KOPT-K1 (cell line): ENCODE results near the gene METRN.

Source experiments
- H3K27ac ChIP-seq: fragments of 200-600 bp; sonication (generic); 2 replicates; pipeline ENCODE4 v1.5.1; 2016; ENCODE audit warnings: antibody characterized with exemption, mild to moderate bottlenecking, low read depth, low read length; ENCODE audit not compliant: poor library complexity, severe bottlenecking
- H3K36me3 ChIP-seq: fragments of 200-600 bp; sonication (generic); 2 replicates; pipeline ENCODE4 v1.5.1; 2017; ENCODE audit warnings: antibody characterized with exemption, mild to moderate bottlenecking, low read length, moderate library complexity; ENCODE audit not compliant: insufficient read depth
- H3K9me3 ChIP-seq: fragments of 200-600 bp; sonication (generic); 2 replicates; pipeline ENCODE4 v1.5.1; 2017; ENCODE audit warnings: antibody characterized with exemption, low read length, mild to moderate bottlenecking; ENCODE audit not compliant: insufficient read depth, poor library complexity, severe bottlenecking

The METRN gene

DNA sequence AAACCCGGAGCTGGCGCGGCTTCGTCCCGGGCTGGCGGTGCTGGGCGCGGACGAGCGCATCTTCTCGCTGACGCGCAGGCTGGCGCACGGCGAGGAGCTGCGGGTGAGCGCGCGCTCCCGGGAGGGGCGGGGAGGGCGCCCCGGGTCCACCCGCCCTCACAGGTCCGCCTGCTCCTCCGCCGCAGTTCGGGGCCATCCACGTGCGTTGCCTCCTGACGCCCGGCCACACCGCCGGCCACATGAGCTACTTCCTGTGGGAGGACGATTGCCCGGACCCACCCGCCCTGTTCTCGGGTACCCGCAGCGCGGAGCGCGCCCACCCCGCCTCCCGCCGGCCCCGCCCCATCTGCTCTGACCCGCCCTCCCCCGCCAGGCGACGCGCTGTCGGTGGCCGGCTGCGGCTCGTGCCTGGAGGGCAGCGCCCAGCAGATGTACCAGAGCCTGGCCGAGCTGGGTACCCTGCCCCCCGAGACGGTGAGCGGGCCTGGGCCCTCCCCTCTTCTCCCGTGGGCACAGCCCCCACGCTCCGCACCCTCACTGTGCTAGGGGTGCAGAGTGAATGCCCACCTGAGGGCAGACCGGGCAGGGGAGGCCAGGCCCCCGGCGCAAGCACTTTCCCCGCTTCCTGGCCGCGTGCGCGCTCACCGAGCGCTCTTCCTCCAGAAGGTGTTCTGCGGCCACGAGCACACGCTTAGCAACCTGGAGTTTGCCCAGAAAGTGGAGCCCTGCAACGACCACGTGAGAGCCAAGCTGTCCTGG is 13.4 kb downstream of the METRN start:
- Histone ChIP-seq H3K9me3 (no peaks in the 10 kb centered on the region), H3K27ac (no peak overlapping the region), H3K36me3 (peaks cover 10% of the 10 kb centered on the region; the same call in 1 of the 2 replicates)

DNA sequence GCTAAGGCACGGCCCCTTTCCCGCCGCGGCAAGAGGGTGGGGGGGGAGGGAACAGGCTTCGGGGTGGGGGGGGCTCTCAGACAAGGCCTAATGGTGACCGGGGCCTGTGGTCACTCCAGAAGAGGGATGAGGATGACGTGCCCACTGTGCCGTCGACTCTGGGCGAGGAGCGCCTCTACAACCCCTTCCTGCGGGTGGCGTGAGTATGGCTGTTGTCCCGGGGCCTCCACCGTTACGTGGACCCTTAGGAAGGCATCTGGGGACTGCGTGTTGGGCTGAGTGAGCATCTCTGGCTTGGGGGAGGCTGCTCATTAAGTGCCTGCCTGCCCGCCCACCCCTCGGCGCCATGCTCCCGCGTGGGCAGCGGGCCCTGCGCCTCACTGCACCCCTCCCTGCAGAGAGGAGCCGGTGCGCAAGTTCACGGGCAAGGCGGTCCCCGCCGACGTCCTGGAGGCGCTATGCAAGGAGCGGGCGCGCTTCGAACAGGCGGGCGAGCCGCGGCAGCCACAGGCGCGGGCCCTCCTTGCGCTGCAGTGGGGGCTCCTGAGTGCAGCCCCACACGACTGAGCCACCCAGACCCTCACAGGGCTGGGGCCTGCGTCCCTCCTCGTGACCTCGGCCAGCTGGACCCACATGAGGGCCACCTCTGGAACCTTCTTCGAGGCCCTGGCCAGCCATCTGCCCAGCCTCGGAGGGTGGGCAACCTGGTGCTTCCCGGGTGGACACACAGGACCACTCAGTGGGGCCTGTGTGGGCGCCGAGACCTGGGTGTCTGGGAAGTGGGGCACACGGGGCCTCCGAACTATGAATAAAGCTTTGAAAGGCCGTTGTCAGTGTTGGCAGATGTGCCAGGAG is 14.2 kb downstream of the METRN start:
- Histone ChIP-seq H3K9me3 (no peaks in the 10 kb centered on the region), H3K36me3 (peaks cover 18% of the 10 kb centered on the region; the same call in 1 of the 2 replicates), H3K27ac (no peak overlapping the region)

DNA sequence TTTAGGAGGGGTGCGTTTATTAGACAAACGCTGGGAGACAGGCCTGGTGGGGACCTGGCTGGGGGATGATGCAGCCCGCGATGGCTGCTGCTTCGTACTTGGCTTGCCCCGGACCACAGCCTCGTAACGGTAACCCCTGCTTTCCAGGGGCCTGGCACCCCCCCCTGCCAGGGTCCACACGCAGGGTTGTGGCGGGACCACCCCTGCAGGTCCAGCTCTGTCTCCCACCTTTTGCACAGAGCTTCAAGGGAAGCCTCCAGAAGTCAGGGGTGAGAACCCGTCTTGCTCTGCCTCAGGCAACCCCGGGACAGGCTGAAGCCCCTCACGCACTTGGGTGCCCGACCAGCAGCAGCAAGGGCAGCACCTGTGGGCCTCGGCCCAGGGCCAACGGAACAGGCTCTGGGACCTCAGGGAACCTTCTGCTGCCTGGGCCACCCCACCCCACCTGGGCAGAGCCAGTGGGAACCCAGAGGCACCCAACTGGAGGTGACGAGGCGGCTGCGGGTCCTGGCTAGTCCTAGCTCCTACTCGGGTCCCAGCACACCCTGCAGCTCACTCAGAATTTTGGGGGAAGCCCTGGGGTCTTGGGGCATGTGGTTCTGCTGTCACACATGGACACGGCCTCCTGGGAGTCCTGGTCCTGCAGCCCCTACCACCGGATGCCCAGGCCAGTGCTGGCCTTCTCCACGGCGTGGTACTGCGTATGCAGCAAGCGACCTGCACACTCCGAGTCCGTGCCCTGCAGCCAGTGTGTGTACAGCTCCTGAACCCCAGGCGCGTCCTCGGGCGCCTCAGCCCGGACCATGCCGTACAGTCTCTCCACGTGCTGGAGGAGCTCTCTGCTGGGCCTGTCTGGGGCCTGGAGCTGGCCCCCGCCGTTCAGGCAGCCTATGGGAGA is 15.1 kb downstream of the METRN start:
- H3K36me3 ChIP-seq, result peaks cover 27% of the 10 kb centered on the region; the same call in 1 of the 2 replicates
- H3K27ac ChIP-seq, result no peak overlapping the region
- no peaks in the 10 kb centered on the region for H3K9me3 ChIP-seq

DNA sequence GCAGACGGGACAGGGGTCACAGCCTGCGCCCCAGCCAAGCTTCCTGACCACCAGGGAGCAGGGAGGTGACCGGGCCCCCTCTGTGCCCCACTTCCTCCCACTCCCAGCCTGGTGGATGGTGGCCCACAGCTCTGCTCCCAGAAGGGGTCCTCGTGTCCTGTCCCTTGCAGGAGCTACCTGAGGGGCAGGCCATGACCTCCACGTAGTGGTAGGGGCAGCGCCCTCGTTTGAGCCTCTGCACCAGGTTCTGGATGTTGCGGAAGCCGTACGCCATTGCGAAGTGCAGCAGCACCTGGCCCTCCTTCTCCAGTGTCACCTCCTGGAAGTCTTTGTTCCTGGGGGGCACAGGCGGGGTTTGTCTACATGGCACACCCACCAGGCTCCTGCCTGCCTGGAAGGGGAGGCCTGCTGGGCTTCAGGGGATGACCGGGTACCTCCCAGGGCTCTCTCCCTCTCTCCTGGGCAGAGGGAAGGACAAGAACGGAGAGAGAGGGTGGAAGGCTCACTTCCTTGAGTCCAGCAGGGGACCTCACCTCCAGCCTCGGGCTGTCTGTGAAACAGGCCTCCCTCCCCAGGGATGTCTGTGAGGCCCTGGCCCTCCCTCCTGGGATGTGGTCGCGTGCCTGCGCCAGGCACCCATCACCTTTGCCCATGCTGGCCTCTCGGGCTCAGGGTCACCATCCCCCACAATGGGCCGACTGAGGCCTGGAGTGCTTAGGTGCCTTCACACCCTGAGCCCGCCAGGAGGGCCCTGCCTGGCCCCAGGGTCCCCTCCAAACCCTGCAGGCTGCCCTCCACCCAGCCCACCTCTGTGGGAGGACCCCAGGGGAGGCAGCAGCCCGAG is 16.0 kb downstream of the METRN start:
- peaks cover 35% of the 10 kb centered on the region; the same call in 1 of the 2 replicates for H3K36me3 ChIP-seq
- H3K9me3 ChIP-seq, result no peaks in the 10 kb centered on the region
- no peak overlapping the region for H3K27ac ChIP-seq

DNA sequence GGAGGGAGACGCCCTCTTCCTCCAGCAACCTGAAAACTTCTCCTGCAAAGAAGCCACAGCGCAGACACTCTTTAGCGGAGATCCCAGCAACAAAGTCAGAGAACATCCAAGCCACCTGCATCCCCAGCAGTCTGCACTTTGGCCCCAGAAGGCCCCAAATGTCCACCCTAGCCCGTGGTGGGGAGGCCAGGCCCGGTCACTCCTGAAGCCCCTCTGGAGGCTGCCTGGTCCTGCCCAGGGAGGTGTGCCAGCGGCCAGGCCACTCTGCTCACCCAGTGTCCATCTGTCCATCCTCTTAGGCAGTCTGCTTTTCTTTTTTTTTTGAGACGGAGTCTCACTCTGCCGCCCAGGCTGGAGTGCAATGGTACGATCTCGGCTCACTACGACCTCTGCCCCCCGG is 17.4 kb downstream of the METRN start:
- Histone ChIP-seq H3K36me3 (peaks cover 49% of the 10 kb centered on the region), H3K9me3 (no peaks in the 10 kb centered on the region)

DNA sequence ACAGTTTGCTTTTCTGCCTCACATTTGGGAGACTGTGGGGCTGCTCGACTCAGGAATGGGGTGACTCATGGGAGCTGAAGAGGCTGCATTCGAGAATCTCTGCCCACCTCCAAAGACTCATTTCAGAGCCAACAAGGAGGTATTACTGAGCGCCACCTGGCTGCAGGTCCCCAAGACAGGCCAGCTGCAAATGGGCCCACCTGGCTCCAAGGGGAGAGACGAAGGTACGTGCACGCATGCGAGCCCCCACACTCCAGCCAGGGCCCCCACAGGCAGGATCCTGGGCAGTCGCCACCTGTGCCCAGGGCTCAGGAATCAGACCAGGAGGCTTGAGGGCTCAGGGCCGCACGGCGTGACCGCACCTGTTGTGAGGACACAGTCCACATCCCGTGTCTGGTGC is 18.0 kb downstream of the METRN start:
- H3K36me3 ChIP-seq, result peaks cover 55% of the 10 kb centered on the region
- no peaks in the 10 kb centered on the region for H3K9me3 ChIP-seq
- no peak overlapping the region for H3K27ac ChIP-seq

More for the DNA sequence above, 17.4 kb downstream of the METRN start:
- H3K27ac ChIP-seq, result no peak overlapping the region

DNA sequence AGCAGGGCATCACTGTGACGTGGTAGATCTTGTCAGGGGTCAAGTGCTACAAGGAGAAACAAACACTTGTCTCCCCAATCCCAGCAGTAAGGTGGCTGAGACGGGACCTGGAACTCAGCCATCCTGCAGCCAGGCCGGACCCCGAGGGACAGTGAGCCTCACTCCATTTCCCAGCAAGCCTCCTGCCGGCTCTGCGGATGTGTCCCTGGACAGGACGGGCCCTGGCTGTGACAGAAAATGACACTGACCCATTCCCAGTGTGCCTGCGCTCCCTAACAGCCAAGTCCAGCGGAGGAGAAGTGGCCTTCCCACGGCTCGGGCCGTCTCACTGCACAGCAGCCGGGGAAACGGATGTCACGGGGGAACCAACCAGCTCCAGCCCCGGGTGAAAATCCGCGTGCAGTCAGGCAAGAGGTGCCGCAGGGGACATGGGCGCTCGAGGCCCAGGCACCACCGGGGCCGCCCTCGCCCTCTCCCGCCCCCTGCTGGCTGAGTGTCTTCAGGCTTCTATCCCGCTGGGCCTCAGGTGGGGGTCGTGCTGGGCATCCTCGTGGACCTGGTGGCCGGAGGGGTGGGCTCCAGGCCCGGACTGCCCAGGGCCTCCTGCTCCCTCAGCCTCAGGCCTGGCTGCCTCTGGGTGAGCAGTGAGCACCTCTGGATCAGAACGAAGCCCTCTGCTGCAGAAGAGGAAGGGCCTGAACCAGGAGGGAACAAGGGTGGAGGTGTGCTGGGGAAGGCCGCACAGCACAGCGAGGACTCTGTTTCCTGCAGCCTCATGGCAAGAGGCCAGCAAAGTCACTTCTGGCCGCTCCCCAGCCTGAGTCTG is 18.7 kb downstream of the METRN start:
- no peak overlapping the region for H3K27ac ChIP-seq
- H3K36me3 ChIP-seq, result peaks cover 56% of the 10 kb centered on the region
- H3K9me3 ChIP-seq, result no peaks in the 10 kb centered on the region

DNA sequence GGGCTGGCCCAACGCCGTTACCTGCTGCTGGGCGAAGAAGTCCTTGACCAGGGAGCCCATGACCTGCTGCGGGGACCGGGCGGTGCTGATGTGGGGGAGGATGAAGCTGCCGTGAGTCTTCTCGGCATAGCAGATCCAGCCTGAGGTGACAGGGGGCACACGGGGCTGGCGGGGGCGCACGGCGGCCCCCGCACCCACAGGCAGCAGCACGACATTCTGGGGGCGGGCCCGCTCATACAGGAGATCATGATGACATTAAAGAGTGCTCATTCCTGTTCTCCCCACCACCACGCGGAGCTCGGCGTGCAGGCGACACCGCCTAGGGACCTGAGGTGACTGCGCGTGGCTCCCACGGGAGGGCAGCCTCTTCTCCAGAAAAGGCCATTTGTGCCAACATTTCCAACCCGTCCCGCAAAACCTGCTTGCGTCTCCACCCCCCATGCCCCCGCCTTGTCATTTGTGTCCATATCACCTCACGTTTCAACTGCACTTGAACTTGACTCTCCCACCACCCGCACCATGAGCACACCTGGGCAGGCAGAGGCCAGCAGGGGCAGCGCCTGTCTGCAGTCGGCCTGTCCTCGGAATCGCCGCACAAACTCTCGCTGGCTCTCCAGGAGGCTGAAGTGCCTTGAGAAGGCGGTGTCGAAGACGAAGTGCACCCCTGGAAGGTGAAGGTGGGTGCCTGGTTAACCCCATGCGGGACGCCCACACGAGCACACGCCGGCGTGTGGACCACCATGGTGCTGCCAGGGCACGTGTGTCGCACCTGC is 19.5 kb downstream of the METRN start:
- Histone ChIP-seq H3K27ac (no peak overlapping the region), H3K36me3 (peaks cover 56% of the 10 kb centered on the region), H3K9me3 (no peaks in the 10 kb centered on the region)

DNA sequence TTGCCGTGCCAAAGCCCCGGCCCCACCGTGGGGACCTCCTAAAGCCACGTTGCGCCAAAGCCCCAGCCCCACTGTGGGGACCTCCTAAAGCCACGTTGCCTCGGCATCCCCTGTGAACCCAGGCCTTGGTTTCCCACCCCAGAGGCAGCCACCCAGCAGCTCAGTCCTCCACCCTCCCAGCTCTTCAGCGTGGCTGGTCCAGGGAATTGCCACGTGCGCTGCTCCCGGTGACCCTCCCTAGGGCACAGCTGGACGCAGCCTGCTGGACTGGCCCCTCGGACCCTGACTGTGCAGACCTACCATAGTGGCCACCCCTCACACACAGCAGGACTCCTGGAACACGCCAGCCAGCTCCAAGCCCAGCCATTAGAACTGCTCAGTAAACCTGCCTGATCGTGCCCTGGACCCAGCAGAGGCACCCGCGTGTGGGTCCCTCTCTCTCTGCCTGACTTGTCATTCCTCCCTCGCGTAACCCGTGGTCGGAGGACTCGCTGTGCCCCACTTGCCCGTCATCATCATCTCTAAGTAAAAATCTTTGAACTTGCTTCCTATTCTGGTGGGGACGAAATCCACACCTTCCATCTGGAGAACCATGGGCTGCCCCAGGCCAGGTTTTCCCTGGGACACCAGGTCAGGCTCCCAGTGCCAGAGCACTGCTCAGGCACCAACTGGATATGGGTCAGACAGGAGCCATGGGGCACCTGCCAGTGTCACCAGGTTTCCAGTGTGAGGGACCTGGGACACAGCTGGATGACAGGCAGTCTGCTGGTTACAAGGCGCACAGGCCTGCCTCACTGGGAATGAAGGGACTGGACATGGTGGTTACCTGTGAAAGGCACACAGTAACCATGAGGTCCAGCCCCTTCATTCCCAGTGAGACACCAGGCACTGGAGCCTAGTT is 20.3 kb downstream of the METRN start:
- peaks cover 56% of the 10 kb centered on the region for H3K36me3 ChIP-seq
- no peaks in the 10 kb centered on the region for H3K9me3 ChIP-seq
- no peak overlapping the region for H3K27ac ChIP-seq

DNA sequence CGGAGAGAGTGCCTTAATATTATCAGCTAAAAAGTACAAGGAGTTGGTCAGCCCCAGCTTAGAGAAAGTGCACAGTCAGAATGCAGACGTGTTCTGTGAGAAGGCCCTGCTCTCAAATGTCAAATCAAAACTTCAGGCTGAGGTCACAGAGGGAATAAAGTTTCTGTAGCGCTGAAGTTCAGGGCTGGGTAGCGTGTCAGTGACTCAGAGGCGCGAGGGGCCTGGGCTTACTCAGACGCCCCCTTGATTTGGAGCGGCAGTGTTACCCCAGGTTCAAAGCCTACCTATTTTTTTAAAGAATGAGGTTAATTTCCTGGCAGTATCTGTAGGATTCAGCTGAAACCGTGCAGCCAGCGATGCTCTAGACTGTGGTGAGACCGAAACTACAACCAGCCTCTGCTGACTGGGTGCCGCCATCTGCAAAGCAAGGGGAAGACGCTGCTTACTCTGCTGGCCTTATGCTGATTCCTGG is 21.1 kb downstream of the METRN start:
- H3K36me3 ChIP-seq, result peaks cover 56% of the 10 kb centered on the region
- H3K27ac ChIP-seq, result no peak overlapping the region
- no peaks in the 10 kb centered on the region for H3K9me3 ChIP-seq

DNA sequence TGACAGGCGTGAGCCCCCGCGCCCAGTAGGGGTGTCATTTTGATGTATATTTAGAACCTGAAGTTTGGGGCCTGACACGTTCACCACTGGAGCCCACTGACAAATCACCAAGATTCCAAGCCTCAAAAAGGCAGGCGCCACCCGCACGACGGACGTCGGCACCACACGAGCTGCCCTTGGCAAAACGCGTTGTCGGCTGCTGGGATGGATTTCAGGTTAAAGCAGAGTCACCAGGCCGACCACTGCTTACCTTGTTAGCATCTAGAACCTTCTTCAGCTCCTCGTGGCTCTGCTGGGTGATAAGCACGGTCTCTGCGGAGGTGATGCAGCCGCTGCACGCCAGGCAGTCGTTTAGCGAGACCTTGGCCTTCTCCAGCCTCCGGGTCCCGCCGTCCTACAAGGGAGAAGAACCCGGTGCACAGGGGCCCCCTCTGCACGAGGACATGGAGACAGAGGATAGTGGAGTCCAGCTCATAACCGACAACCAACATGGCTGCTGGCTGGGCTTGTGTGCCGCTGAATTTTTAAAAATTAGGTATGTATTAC is 22.1 kb downstream of the METRN start:
- Histone ChIP-seq H3K36me3 (peaks cover 56% of the 10 kb centered on the region), H3K9me3 (no peaks in the 10 kb centered on the region), H3K27ac (no peak overlapping the region)
